ENCODE results near the gene TNPO3.

The TNPO3 gene

DNA sequence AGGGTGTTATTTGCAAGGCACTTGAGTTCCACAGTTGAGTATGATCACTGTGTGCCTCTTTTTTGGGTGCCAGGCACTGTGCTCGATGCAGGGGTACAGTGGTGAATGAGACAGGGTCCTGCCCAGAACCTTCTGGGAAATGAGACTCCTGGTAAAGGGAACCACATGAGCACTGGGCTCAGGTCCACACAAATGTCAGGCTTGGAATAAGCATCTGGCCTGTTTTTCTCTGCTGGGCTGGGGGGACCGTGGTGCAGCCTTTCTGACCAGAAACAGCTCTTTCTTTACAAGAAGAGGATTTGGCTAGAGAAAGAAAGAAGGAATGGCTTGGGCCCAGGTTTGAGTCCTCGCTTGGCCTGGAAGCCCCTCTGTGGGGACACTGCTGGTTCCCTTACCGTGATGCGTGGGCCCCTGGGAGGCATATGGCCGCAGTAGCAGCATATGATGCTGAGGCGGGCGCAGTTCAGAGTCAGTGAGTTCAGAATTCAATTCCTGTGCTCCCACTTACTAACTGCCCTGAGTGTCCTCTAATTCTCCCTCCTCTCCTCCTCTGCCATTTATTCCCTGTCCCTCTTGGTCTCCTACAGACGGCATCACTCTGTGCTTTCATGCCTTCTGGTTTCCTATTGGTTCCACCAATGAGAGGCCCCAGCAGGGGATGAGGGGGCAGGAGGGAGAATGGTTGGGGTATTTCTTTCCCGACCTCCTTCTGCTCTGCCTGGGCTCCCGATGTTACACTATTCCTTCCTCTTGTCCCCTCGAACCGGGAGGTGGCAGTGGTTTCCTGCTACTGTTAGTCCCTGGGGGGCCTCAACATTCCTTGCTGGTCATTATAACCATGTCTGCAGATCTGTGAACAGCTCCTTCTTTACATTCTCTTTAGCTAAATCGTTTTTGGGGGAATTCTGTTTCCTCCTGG is 134.8 kb downstream of the TNPO3 start:
- Histone ChIP-seq H3K9me3 (ENCODE audit: low read depth, low read length) (no peaks in the 10 kb centered on the region), H3K27ac (no peak overlapping the region), H3K4me3 (no peak overlapping the region), H3K36me3 (ENCODE audit: insufficient read depth, low read length) (no peaks in the 10 kb centered on the region), H3K9ac (ENCODE audit: insufficient read length) (no peak overlapping the region)
- DNase-seq (ENCODE audit: low read depth, low spot score) = no peak
- TF ChIP-seq FOXP2 (optimal IDR thresholded peaks at IDR 0.05; ENCODE audit: control extremely low read depth, extremely low read length, insufficient read depth) (no peak), EZH2 (IDR thresholded peaks at IDR 0.05) (no peak), POLR2AphosphoS5 (IDR thresholded peaks at IDR 0.05; ENCODE audit: borderline replicate concordance, low read depth, low read length) (no peak)

DNA sequence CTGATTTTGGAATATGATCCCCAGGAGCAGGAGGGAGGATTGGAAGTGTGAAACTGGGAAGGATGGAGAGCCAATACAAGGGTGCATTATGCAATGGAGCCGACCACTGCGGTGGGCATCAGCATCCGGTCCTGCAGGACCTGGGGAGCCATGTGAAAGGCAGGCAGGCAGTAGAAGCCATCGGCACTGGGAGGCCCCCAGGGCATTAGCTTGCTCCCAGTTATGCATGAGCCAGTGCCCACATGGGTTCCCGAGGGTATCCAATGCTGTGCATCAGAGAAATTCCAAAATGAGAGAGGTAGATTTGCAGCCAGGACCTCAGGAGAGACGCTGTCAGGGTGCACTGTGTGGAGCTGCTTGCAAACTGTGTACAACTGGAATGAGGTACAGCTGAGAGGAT is 135.7 kb downstream of the TNPO3 start:
- no peaks in the 10 kb centered on the region for H3K36me3 ChIP-seq (ENCODE audit: insufficient read depth, low read length)
- no peak overlapping the region for H3K27ac ChIP-seq
- TF ChIP-seq EZH2 (IDR thresholded peaks at IDR 0.05) (no peak), POLR2AphosphoS5 (IDR thresholded peaks at IDR 0.05; ENCODE audit: borderline replicate concordance, low read depth, low read length) (no peak), FOXP2 (optimal IDR thresholded peaks at IDR 0.05; ENCODE audit: control extremely low read depth, extremely low read length, insufficient read depth) (no peak)
- no peak overlapping the region for H3K9ac ChIP-seq (ENCODE audit: insufficient read length)
- DNase-seq (ENCODE audit: low read depth, low spot score) = no peak
- no peak overlapping the region for H3K4me3 ChIP-seq
- no peaks in the 10 kb centered on the region for H3K9me3 ChIP-seq (ENCODE audit: low read depth, low read length)

DNA sequence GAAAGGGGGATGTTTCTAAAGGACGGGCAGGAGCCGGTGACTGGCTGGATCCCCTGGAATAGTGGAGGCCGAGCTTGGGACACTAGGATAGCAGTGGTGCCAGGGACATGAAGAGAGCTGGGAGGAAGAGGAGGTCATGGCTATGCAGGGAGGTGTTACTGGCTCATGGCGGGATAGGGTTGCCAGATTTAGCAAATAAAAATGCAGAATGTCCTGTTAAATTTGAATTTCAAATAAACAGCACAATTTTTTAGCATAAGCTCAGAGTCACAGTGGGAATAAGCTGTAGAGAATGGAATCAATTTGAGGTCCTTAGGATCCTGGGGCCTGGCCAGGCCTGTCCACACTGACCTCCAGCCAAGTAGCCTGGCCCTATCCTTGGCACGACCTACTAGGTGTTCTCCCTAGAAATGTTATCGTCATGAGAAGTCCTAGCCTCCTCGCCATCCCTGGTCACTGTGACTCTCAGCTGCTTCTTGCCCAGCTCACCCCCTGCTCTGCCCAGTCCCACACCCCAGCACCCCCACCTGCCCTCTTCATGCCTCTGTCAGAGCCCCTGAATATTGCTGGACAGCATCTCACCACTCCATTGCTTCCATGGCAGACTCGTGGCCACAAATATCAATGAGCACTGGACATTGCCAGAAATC is 136.8 kb downstream of the TNPO3 start:
- no peaks in the 10 kb centered on the region for H3K9me3 ChIP-seq (ENCODE audit: low read depth, low read length)

GRCh38 chr7:128917122-128917521 is 137.8 kb downstream of the TNPO3 start:
- Histone ChIP-seq H3K9me3 (ENCODE audit: low read depth, low read length) (no peaks in the 10 kb centered on the region), H3K9ac (ENCODE audit: insufficient read length) (no peak overlapping the region), H3K4me3 (no peak overlapping the region), H3K36me3 (ENCODE audit: insufficient read depth, low read length) (no peaks in the 10 kb centered on the region), H3K27ac (no peak overlapping the region)
- DNase-seq (ENCODE audit: low read depth, low spot score) = no peak
- TF ChIP-seq POLR2AphosphoS5 (IDR thresholded peaks at IDR 0.05; ENCODE audit: borderline replicate concordance, low read depth, low read length) = no peak
- no peak for TF ChIP-seq EZH2 (IDR thresholded peaks at IDR 0.05)
- TF ChIP-seq FOXP2 (optimal IDR thresholded peaks at IDR 0.05; ENCODE audit: control extremely low read depth, extremely low read length, insufficient read depth) = no peak

More for the DNA sequence above, 136.8 kb downstream of the TNPO3 start:
- Histone ChIP-seq H3K9ac (ENCODE audit: insufficient read length) (no peak overlapping the region), H3K4me3 (no peak overlapping the region), H3K27ac (no peak overlapping the region), H3K36me3 (ENCODE audit: insufficient read depth, low read length) (no peaks in the 10 kb centered on the region)
- DNase-seq (ENCODE audit: low read depth, low spot score) = no peak
- no peak for TF ChIP-seq EZH2 (IDR thresholded peaks at IDR 0.05)
- no peak for TF ChIP-seq FOXP2 (optimal IDR thresholded peaks at IDR 0.05; ENCODE audit: control extremely low read depth, extremely low read length, insufficient read depth)
- no peak for TF ChIP-seq POLR2AphosphoS5 (IDR thresholded peaks at IDR 0.05; ENCODE audit: borderline replicate concordance, low read depth, low read length)

DNA sequence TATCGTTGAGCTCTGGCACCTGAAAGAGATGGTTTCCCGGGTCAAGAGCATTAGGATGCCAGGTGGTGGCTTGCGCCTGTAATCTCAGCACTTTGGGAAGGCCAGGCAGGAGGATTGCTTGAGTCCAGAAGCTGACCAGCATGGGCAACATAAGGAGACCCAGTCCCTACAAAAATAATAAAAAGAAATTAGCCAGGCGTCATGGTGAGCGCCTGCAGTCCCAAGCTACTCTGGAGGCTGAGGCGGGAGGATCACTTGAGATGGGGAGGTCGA is 138.3 kb downstream of the TNPO3 start:
- no peak overlapping the region for H3K27ac ChIP-seq
- H3K36me3 ChIP-seq (ENCODE audit: insufficient read depth, low read length) = no peaks in the 10 kb centered on the region
- TF ChIP-seq POLR2AphosphoS5 (IDR thresholded peaks at IDR 0.05; ENCODE audit: borderline replicate concordance, low read depth, low read length) (no peak), EZH2 (IDR thresholded peaks at IDR 0.05) (no peak), FOXP2 (optimal IDR thresholded peaks at IDR 0.05; ENCODE audit: control extremely low read depth, extremely low read length, insufficient read depth) (no peak)
- H3K9me3 ChIP-seq (ENCODE audit: low read depth, low read length) = no peaks in the 10 kb centered on the region
- no peak overlapping the region for H3K9ac ChIP-seq (ENCODE audit: insufficient read length)
- DNase-seq (ENCODE audit: low read depth, low spot score) = no peak
- no peak overlapping the region for H3K4me3 ChIP-seq

GRCh38 chr7:128915841-128916642 is 138.9 kb downstream of the TNPO3 start:
- TF ChIP-seq EZH2 (IDR thresholded peaks at IDR 0.05) = no peak
- no peak for TF ChIP-seq FOXP2 (optimal IDR thresholded peaks at IDR 0.05; ENCODE audit: control extremely low read depth, extremely low read length, insufficient read depth)
- no peak for TF ChIP-seq POLR2AphosphoS5 (IDR thresholded peaks at IDR 0.05; ENCODE audit: borderline replicate concordance, low read depth, low read length)
- Histone ChIP-seq H3K4me3 (no peak overlapping the region), H3K9me3 (ENCODE audit: low read depth, low read length) (no peaks in the 10 kb centered on the region), H3K9ac (ENCODE audit: insufficient read length) (no peak overlapping the region), H3K27ac (no peak overlapping the region), H3K36me3 (ENCODE audit: insufficient read depth, low read length) (no peaks in the 10 kb centered on the region)
- no peak for DNase-seq (ENCODE audit: low read depth, low spot score)

- no peak overlapping the region for H3K27ac ChIP-seq
- H3K4me3 ChIP-seq = no peak overlapping the region
- no peak overlapping the region for H3K9ac ChIP-seq (ENCODE audit: insufficient read length)
- H3K36me3 ChIP-seq (ENCODE audit: insufficient read depth, low read length) = no peaks in the 10 kb centered on the region
- H3K9me3 ChIP-seq (ENCODE audit: low read depth, low read length) = no peaks in the 10 kb centered on the region
- TF ChIP-seq FOXP2 (optimal IDR thresholded peaks at IDR 0.05; ENCODE audit: control extremely low read depth, extremely low read length, insufficient read depth) = no peak
- no peak for TF ChIP-seq POLR2AphosphoS5 (IDR thresholded peaks at IDR 0.05; ENCODE audit: borderline replicate concordance, low read depth, low read length)
- no peak for TF ChIP-seq EZH2 (IDR thresholded peaks at IDR 0.05)
- no peak for DNase-seq (ENCODE audit: low read depth, low spot score)
Observed at GRCh38 chr7:128915271-128915819, 139.6 kb downstream of the TNPO3 start.
